Right atrium auricular region (tissue), 2 donors: ENCODE data around the gene GPC6. TPM values are rescaled to one million over a fixed set of nuclear protein-coding genes. Genes with fewer than 3 reads are reported as not detected.
A peak's percentile ranks its signal among the peaks of the same experiment; 100 is the strongest.

Source experiments
- DNase-seq: peaks from one replicate; pipeline ENCODE4 v3.0.0-alpha.2; 2019; ENCODE audit warnings: low spot score
- H3K27ac ChIP-seq, 2 donors: fragments of 200-600 bp; sonication (generic); 1 replicate in 1 of 2; 2 replicates in 1 of 2; pipeline ENCODE4 v1.5.1; 2016 to 2019
- H3K27me3 ChIP-seq, 2 donors: fragments of 200-600 bp; sonication (generic); one replicate each; pipeline versions ENCODE4 v1.5.1 to v1.6.0; 2017 to 2019
- H3K36me3 ChIP-seq: fragments of 200-600 bp; sonication (generic); one replicate; pipeline ENCODE4 v1.5.1; 2016
- H3K4me1 ChIP-seq, 2 donors: fragments of 200-600 bp; sonication (generic); one replicate each; pipeline versions ENCODE4 v1.5.1 to v1.6.0; 2017 to 2019
- H3K4me3 ChIP-seq, 2 donors: fragments of 200-600 bp; sonication (generic); 1 replicate in 1 of 2; 2 replicates in 1 of 2; pipeline ENCODE4 v1.5.1; 2017 to 2019; ENCODE audit warnings: mild to moderate bottlenecking in 1 of 2, moderate library complexity in 1 of 2
- H3K9me3 ChIP-seq, 2 donors: fragments of 200-600 bp; sonication (generic); one replicate each; pipeline ENCODE4 v1.5.1; 2019
- CTCF ChIP-seq, 2 donors: fragments of 200-600 bp; sonication (generic); IDR thresholded peaks; one replicate each; pipeline ENCODE4 v1.5.1; 2019; ENCODE audit warnings: antibody characterized with exemption in 2 of 2
- total RNA-seq, 2 donors: library from RNA; depleted of rRNA; stranded (reverse); fragments of >200 nt; gene quantifications; one replicate each; pipeline ENCODE4 v1.1.0, GENCODE V29; 2016

GPC6 gene
- total RNA-seq, 2 donors from 2014 or later, result 1.3 to 3.8 TPM

GRCh38 chr13:94181461-94182107, 955.0 kb downstream of the GPC6 start:
- Histone ChIP-seq H3K36me3 (no peaks in the 10 kb centered on the region), H3K27ac (no peak overlapping the region), H3K9me3 (no peaks in the 10 kb centered on the region), H3K4me3 (no peak overlapping the region), H3K4me1 (no peaks in the 10 kb centered on the region), H3K27me3 (no peaks in the 10 kb centered on the region)
- no peak for DNase-seq
- TF ChIP-seq CTCF (IDR thresholded peaks at IDR 0.05), result no peak

GRCh38 chr13:94182185-94182761, 955.7 kb downstream of the GPC6 start:
- H3K4me1 ChIP-seq, result no peaks in the 10 kb centered on the region
- H3K36me3 ChIP-seq, result no peaks in the 10 kb centered on the region
- TF ChIP-seq CTCF (IDR thresholded peaks at IDR 0.05), result no peak
- no peak overlapping the region for H3K27ac ChIP-seq
- no peak overlapping the region for H3K4me3 ChIP-seq
- no peaks in the 10 kb centered on the region for H3K27me3 ChIP-seq
- no peak for DNase-seq
- H3K9me3 ChIP-seq, result no peaks in the 10 kb centered on the region

- Histone ChIP-seq H3K4me3 (no peak overlapping the region), H3K27ac (no peak overlapping the region), H3K4me1 (no peaks in the 10 kb centered on the region), H3K36me3 (no peaks in the 10 kb centered on the region), H3K27me3 (no peaks in the 10 kb centered on the region), H3K9me3 (no peaks in the 10 kb centered on the region)
- no peak for DNase-seq
- no peak for TF ChIP-seq CTCF (IDR thresholded peaks at IDR 0.05)
These were observed 959.9 kb downstream of the GPC6 start for GRCh38 chr13:94186470-94186869.

GRCh38 chr13:94188201-94188854, 961.7 kb downstream of the GPC6 start:
- Histone ChIP-seq H3K4me1 (no peaks in the 10 kb centered on the region), H3K27me3 (no peaks in the 10 kb centered on the region), H3K4me3 (no peak overlapping the region), H3K9me3 (no peaks in the 10 kb centered on the region), H3K36me3 (no peaks in the 10 kb centered on the region), H3K27ac (no peak overlapping the region)
- DNase-seq, result no peak
- TF ChIP-seq CTCF (IDR thresholded peaks at IDR 0.05), result no peak

GRCh38 chr13:94192431-94192975, 965.9 kb downstream of the GPC6 start:
- Histone ChIP-seq H3K36me3 (no peaks in the 10 kb centered on the region), H3K27me3 (no peaks in the 10 kb centered on the region), H3K27ac (no peak overlapping the region), H3K4me3 (no peak overlapping the region), H3K4me1 (no peaks in the 10 kb centered on the region), H3K9me3 (no peaks in the 10 kb centered on the region)
- peak in 1 of 2 donors; percentile 51 for TF ChIP-seq CTCF (IDR thresholded peaks at IDR 0.05)
- DNase-seq, result no peak
